HL-60 (cell line): Measurements from ENCODE around the gene ANKRD27.

Experiments
- GABPA ChIP-seq: IDR thresholded peaks from 2 replicates; pipeline ENCODE4 v1.6.1; 2012; ENCODE audit warnings: low read depth
- POLR2AphosphoS5 ChIP-seq: IDR thresholded peaks from 2 replicates; pipeline ENCODE4 v1.6.1; 2012; ENCODE audit warnings: low read depth
- REST ChIP-seq: IDR thresholded peaks from 2 replicates; pipeline ENCODE4 v1.6.1; 2012; ENCODE audit warnings: low read depth; ENCODE audit not compliant: insufficient replicate concordance
- TF ChIP-seq, protein P1 (sequence below): IDR thresholded peaks from one replicate; pipeline ENCODE4 v1.5.1; 2011; ENCODE audit warnings: low read length, control low read depth, inconsistent platforms; ENCODE audit not compliant: insufficient read depth

DNA sequence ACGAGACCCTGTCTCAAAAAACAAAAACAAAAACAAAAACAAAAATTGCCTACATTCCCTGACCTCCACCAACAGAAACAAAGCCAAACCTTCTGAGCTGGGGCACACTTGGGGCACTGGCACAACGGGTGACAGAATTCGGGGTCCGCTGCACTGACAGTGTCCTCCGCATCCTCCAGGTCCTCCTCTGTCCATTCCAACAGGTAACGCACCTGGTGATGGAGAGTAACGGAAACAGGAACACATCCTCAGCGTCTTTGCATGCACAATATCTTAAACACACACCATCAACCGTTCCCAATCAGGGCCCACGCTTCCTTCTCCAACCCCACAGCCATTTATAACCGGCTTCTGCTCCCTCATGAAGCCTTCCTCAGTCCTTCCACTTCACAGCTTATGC, 59.4 kb downstream of the ANKRD27 start:
- TF ChIP-seq, protein P1, sequence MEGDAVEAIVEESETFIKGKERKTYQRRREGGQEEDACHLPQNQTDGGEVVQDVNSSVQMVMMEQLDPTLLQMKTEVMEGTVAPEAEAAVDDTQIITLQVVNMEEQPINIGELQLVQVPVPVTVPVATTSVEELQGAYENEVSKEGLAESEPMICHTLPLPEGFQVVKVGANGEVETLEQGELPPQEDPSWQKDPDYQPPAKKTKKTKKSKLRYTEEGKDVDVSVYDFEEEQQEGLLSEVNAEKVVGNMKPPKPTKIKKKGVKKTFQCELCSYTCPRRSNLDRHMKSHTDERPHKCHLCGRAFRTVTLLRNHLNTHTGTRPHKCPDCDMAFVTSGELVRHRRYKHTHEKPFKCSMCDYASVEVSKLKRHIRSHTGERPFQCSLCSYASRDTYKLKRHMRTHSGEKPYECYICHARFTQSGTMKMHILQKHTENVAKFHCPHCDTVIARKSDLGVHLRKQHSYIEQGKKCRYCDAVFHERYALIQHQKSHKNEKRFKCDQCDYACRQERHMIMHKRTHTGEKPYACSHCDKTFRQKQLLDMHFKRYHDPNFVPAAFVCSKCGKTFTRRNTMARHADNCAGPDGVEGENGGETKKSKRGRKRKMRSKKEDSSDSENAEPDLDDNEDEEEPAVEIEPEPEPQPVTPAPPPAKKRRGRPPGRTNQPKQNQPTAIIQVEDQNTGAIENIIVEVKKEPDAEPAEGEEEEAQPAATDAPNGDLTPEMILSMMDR: no peak
- no peak for TF ChIP-seq GABPA
- no peak for TF ChIP-seq REST
- TF ChIP-seq POLR2AphosphoS5: no peak
